GM10266 (cell line): Measurements from ENCODE around the gene ARSK.

Source experiments
- DNase-seq: peaks from one replicate; pipeline ENCODE4 v3.0.0; 2012; ENCODE audit errors: extremely low spot score
- CTCF ChIP-seq: IDR thresholded peaks from 2 replicates; pipeline ENCODE4 v1.5.1; 2012; ENCODE audit warnings: mild to moderate bottlenecking, low read depth; ENCODE audit not compliant: control insufficient read depth, insufficient read depth; ENCODE audit errors: missing control alignments

Gene ARSK

GRCh38 chr5:95533761-95534160 lies 21.1 kb upstream of the ARSK start:
- DNase-seq, result no peak
- TF ChIP-seq CTCF, result no peak

GRCh38 chr5:95537501-95537900 lies 17.4 kb upstream of the ARSK start:
- TF ChIP-seq CTCF, result no peak
- DNase-seq, result no peak

GRCh38 chr5:95543017-95543705 lies 11.7 kb upstream of the ARSK start:
- no peak for TF ChIP-seq CTCF
- DNase-seq, result no peak

GRCh38 chr5:95549030-95549429 lies 5.9 kb upstream of the ARSK start:
- DNase-seq, result no peak
- TF ChIP-seq CTCF, result no peak

- TF ChIP-seq CTCF, result no peak
- DNase-seq, result no peak
These were observed 612 bp upstream of the ARSK start for GRCh38 chr5:95554331-95554646.

GRCh38 chr5:95555553-95555952 lies 652 bp downstream of the ARSK start:
- no peak for DNase-seq
- TF ChIP-seq CTCF, result no peak

- TF ChIP-seq CTCF, result no peak
- DNase-seq, result no peak
These were observed 2.9 kb downstream of the ARSK start for GRCh38 chr5:95557841-95558240.
